ENCODE results near the gene KRTAP20-2.

Gene KRTAP20-2

DNA sequence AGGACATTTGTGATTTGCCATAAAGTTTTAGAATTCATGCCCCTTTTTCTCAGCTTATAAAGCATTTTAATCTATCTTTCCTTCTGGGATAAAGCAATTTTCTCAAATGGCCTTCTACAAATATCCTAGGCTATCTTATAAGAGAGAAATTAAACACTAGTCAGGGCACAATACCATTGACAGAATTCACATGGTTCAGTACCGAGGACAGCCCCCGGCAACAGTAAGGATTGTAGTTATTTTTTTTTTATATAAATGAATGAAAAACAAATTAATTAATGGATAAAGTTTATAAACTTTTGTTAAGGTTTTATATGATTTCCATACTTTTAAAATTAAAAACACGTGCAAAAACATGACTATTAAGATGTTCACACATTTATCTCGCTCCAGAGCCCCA is 6.9 kb upstream of the KRTAP20-2 start:
- WGBS (ENCODE audit: insufficient coverage) = no CpG with 5 or more reads among the region's 4 CpGs
- ChIA-PET POLR2A (no interaction called here), CTCF (no interaction called here)

GRCh38 chr21:30629200-30629599 is 5.8 kb upstream of the KRTAP20-2 start:
- Histone ChIP-seq H3K4me3 (ENCODE audit: control insufficient read depth in 1 of 7, extremely low read depth in 1 of 7, insufficient read depth in 4 of 7, low read depth in 2 of 7, low read length in 6 of 7) (no peak overlapping the region), H3K9me3 (ENCODE audit: control extremely low read depth in 1 of 5, control insufficient read depth in 4 of 5, insufficient read depth in 2 of 5, low read depth in 1 of 5, low read length in 4 of 5) (peaks cover 0 to 3% (median 1%) of the 10 kb centered on the region in 5 experiments), H3K4me1 (ENCODE audit: control extremely low read depth in 1 of 4, control insufficient read depth in 4 of 4, insufficient read depth in 4 of 4, low read length in 3 of 4) (no peaks in the 10 kb centered on the region), H3K36me3 (ENCODE audit: control insufficient read depth in 4 of 4, insufficient read depth in 4 of 4, low read length in 3 of 4) (no peaks in the 10 kb centered on the region), H3K27ac (ENCODE audit: insufficient read depth in 1 of 2, low read depth in 1 of 2, low read length in 2 of 2, poor library complexity in 1 of 2, severe bottlenecking in 2 of 2) (no peak overlapping the region), H3K27me3 (replicated peaks in 2 of 5; ENCODE audit: control insufficient read depth in 4 of 5, insufficient read depth in 5 of 5, low read length in 4 of 5) (no peaks in the 10 kb centered on the region)
- 100% methylated on average over 1 of the region's 1 CpG for WGBS (ENCODE audit: insufficient coverage)
- ChIA-PET POLR2A (no interaction called here), CTCF (no interaction called here)
- DNase-seq = no peak

More for the DNA sequence above, 6.9 kb upstream of the KRTAP20-2 start:
- peaks cover 0 to 3% (median 1%) of the 10 kb centered on the region in 5 experiments for H3K9me3 ChIP-seq (ENCODE audit: control extremely low read depth in 1 of 5, control insufficient read depth in 4 of 5, insufficient read depth in 2 of 5, low read depth in 1 of 5, low read length in 4 of 5)
- no peak for DNase-seq
- H3K4me1 ChIP-seq (ENCODE audit: control extremely low read depth in 1 of 4, control insufficient read depth in 4 of 4, insufficient read depth in 4 of 4, low read length in 3 of 4) = no peaks in the 10 kb centered on the region
- H3K36me3 ChIP-seq (ENCODE audit: control insufficient read depth in 4 of 4, insufficient read depth in 4 of 4, low read length in 3 of 4) = no peaks in the 10 kb centered on the region
- H3K4me3 ChIP-seq (ENCODE audit: control insufficient read depth in 1 of 7, extremely low read depth in 1 of 7, insufficient read depth in 4 of 7, low read depth in 2 of 7, low read length in 6 of 7) = no peak overlapping the region
- no peaks in the 10 kb centered on the region for H3K27me3 ChIP-seq (replicated peaks in 2 of 5; ENCODE audit: control insufficient read depth in 4 of 5, insufficient read depth in 5 of 5, low read length in 4 of 5)
- H3K27ac ChIP-seq (ENCODE audit: insufficient read depth in 1 of 2, low read depth in 1 of 2, low read length in 2 of 2, poor library complexity in 1 of 2, severe bottlenecking in 2 of 2) = no peak overlapping the region

DNA sequence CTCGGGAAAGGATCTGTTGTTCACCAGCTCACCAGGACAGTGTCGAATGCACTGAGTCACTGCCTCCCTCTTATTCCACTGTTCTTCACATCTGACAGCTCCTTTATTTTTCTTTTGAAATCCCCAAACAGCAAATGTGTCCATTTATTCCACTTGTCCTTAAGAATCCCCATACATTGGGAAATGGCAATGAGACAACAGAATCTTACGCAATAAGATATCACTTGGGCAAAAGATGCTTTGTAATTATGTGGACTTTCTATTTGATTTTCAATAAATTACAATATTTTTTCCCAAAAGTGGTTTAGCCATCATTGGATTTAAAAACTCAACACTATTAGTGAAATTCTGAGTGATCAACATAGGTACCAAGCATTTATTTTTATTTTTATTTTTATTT is 3.7 kb downstream of the KRTAP20-2 start:
- CTCF ChIA-PET = no interaction called here
- Histone ChIP-seq H3K4me3 (ENCODE audit: control insufficient read depth in 1 of 7, extremely low read depth in 1 of 7, insufficient read depth in 4 of 7, low read depth in 2 of 7, low read length in 6 of 7) (no peak overlapping the region), H3K9me3 (ENCODE audit: control extremely low read depth in 1 of 5, control insufficient read depth in 4 of 5, insufficient read depth in 2 of 5, low read depth in 1 of 5, low read length in 4 of 5) (peaks cover 0 to 3% (median 0%) of the 10 kb centered on the region in 5 experiments), H3K36me3 (ENCODE audit: control insufficient read depth in 4 of 4, insufficient read depth in 4 of 4, low read length in 3 of 4) (no peaks in the 10 kb centered on the region), H3K27ac (ENCODE audit: insufficient read depth in 1 of 2, low read depth in 1 of 2, low read length in 2 of 2, poor library complexity in 1 of 2, severe bottlenecking in 2 of 2) (no peak overlapping the region), H3K4me1 (ENCODE audit: control extremely low read depth in 1 of 4, control insufficient read depth in 4 of 4, insufficient read depth in 4 of 4, low read length in 3 of 4) (no peaks in the 10 kb centered on the region), H3K27me3 (replicated peaks in 2 of 5; ENCODE audit: control insufficient read depth in 4 of 5, insufficient read depth in 5 of 5, low read length in 4 of 5) (no peaks in the 10 kb centered on the region)
- POLR2A ChIA-PET = no interaction called here
- no peak for DNase-seq
- WGBS (ENCODE audit: insufficient coverage) = 89% methylated on average over 2 of the region's 3 CpGs

DNA sequence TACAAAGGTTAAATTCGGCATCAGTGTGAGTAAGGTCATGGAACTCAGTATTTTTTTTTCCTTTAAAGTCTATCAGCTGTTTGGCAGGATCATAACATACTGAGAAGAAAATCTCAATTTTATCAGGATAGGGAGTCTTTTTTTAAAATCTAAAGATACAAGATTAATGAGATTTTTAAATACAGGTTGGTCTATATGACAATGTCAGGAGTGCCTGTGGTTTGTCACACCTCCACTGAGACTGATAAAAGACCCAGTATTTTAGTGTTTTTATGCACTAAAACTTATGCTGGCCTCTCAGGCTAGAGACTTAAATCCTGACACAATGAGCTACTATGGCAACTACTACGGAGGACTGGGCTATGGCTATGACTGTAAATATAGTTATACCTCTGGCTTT is 7.6 kb downstream of the KRTAP20-2 start, which contains the start of gene KRTAP20-3:
TSS of gene KRTAP20-3 (plus strand) at position 301 of the 400 bp plus-strand sequence.
- no peak within 1 kb of the TSS for H3K4me3 ChIP-seq (ENCODE audit: control insufficient read depth in 1 of 7, extremely low read depth in 1 of 7, insufficient read depth in 4 of 7, low read depth in 2 of 7, low read length in 6 of 7)
- no peaks in the 10 kb centered on the region for H3K4me1 ChIP-seq (ENCODE audit: control extremely low read depth in 1 of 4, control insufficient read depth in 4 of 4, insufficient read depth in 4 of 4, low read length in 3 of 4)
- H3K9me3 ChIP-seq (ENCODE audit: control extremely low read depth in 1 of 5, control insufficient read depth in 4 of 5, insufficient read depth in 2 of 5, low read depth in 1 of 5, low read length in 4 of 5) = peaks cover 0 to 3% (median 0%) of the 10 kb centered on the region in 5 experiments
- no peak within 1 kb of the TSS for H3K27ac ChIP-seq (ENCODE audit: insufficient read depth in 1 of 2, low read depth in 1 of 2, low read length in 2 of 2, poor library complexity in 1 of 2, severe bottlenecking in 2 of 2)
- DNase-seq = no peak
- H3K36me3 ChIP-seq (ENCODE audit: control insufficient read depth in 4 of 4, insufficient read depth in 4 of 4, low read length in 3 of 4) = no peaks in the 10 kb centered on the region
- WGBS (ENCODE audit: insufficient coverage) = 100% methylated on average over 1 of the region's 2 CpGs
- no peaks in the 10 kb centered on the region for H3K27me3 ChIP-seq (replicated peaks in 2 of 5; ENCODE audit: control insufficient read depth in 4 of 5, insufficient read depth in 5 of 5, low read length in 4 of 5)
- ChIA-PET CTCF (no interaction called here), POLR2A (no interaction called here)

GRCh38 chr21:30646904-30647414 is 12.0 kb downstream of the KRTAP20-2 start:
- ChIA-PET CTCF (no interaction called here), POLR2A (no interaction called here)
- Histone ChIP-seq H3K27ac (ENCODE audit: insufficient read depth in 1 of 2, low read depth in 1 of 2, low read length in 2 of 2, poor library complexity in 1 of 2, severe bottlenecking in 2 of 2) (no peak overlapping the region), H3K9me3 (ENCODE audit: control extremely low read depth in 1 of 5, control insufficient read depth in 4 of 5, insufficient read depth in 2 of 5, low read depth in 1 of 5, low read length in 4 of 5) (peaks cover 0 to under 1% (median 0%) of the 10 kb centered on the region in 5 experiments), H3K4me3 (ENCODE audit: control insufficient read depth in 1 of 7, extremely low read depth in 1 of 7, insufficient read depth in 4 of 7, low read depth in 2 of 7, low read length in 6 of 7) (no peak overlapping the region), H3K4me1 (ENCODE audit: control extremely low read depth in 1 of 4, control insufficient read depth in 4 of 4, insufficient read depth in 4 of 4, low read length in 3 of 4) (no peaks in the 10 kb centered on the region), H3K36me3 (ENCODE audit: control insufficient read depth in 4 of 4, insufficient read depth in 4 of 4, low read length in 3 of 4) (no peaks in the 10 kb centered on the region), H3K27me3 (replicated peaks in 2 of 5; ENCODE audit: control insufficient read depth in 4 of 5, insufficient read depth in 5 of 5, low read length in 4 of 5) (no peaks in the 10 kb centered on the region)
- no peak for DNase-seq
- no CpG with 5 or more reads among the region's 1 CpG for WGBS (ENCODE audit: insufficient coverage)

DNA sequence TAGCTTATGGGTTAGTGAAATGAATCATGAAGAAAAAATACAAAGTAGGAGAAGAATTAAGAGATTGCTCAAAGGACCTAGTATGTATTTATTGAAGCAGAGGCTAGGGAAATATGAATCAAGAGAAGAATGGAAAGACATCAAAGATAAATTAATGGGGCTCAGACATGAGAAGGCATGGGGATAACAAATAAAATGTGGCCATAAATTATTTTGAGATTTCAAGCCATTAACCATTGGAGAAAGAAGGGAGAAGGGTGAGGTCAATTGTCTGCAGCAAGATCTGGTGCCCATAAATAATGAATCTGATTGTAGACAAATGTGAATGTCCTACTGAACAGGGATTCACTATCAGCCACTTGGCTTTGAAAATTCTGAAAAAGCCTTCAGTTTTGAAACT is 17.9 kb downstream of the KRTAP20-2 start:
- ChIA-PET CTCF (no interaction called here), POLR2A (no interaction called here)
- H3K27ac ChIP-seq (ENCODE audit: insufficient read depth in 1 of 2, low read depth in 1 of 2, low read length in 2 of 2, poor library complexity in 1 of 2, severe bottlenecking in 2 of 2) = no peak overlapping the region

DNA sequence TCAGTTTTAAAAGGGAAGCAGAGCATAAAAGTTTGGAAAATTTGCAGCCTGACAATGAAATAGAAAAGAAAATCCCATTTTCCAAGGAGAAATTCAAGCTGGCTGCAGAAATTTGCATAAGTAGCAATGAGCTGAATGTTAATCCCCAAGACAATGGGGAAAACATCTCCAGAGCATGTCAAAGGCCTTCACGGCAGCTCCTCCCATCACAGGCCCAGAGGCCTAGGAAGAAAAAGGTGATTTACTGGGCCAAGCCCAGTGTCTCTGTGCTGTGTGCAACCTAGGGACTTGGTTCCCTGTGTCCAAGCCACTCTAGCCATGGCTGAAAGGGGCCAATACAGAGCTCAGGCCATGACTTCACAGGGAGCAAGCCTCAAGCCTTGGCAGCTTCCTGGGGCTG is 33.8 kb downstream of the KRTAP20-2 start:
- CTCF ChIA-PET = no interaction called here
- Histone ChIP-seq H3K4me3 (ENCODE audit: control insufficient read depth in 1 of 7, extremely low read depth in 1 of 7, insufficient read depth in 4 of 7, low read depth in 2 of 7, low read length in 6 of 7) (no peak overlapping the region), H3K9me3 (ENCODE audit: control extremely low read depth in 1 of 5, control insufficient read depth in 4 of 5, insufficient read depth in 2 of 5, low read depth in 1 of 5, low read length in 4 of 5) (no peaks in the 10 kb centered on the region), H3K27ac (ENCODE audit: insufficient read depth in 1 of 2, low read depth in 1 of 2, low read length in 2 of 2, poor library complexity in 1 of 2, severe bottlenecking in 2 of 2) (no peak overlapping the region), H3K36me3 (ENCODE audit: control insufficient read depth in 4 of 4, insufficient read depth in 4 of 4, low read length in 3 of 4) (no peaks in the 10 kb centered on the region), H3K4me1 (ENCODE audit: control extremely low read depth in 1 of 4, control insufficient read depth in 4 of 4, insufficient read depth in 4 of 4, low read length in 3 of 4) (no peaks in the 10 kb centered on the region), H3K27me3 (replicated peaks in 2 of 5; ENCODE audit: control insufficient read depth in 4 of 5, insufficient read depth in 5 of 5, low read length in 4 of 5) (no peaks in the 10 kb centered on the region)
- POLR2A ChIA-PET = no interaction called here
- no peak for DNase-seq
- WGBS (ENCODE audit: insufficient coverage) = 78% methylated on average over 1 of the region's 1 CpG

More for the DNA sequence above, 17.9 kb downstream of the KRTAP20-2 start:
- H3K36me3 ChIP-seq (ENCODE audit: control insufficient read depth in 4 of 4, insufficient read depth in 4 of 4, low read length in 3 of 4) = no peaks in the 10 kb centered on the region
- DNase-seq = no peak
- no peaks in the 10 kb centered on the region for H3K9me3 ChIP-seq (ENCODE audit: control extremely low read depth in 1 of 5, control insufficient read depth in 4 of 5, insufficient read depth in 2 of 5, low read depth in 1 of 5, low read length in 4 of 5)
- H3K4me1 ChIP-seq (ENCODE audit: control extremely low read depth in 1 of 4, control insufficient read depth in 4 of 4, insufficient read depth in 4 of 4, low read length in 3 of 4) = no peaks in the 10 kb centered on the region
- H3K4me3 ChIP-seq (ENCODE audit: control insufficient read depth in 1 of 7, extremely low read depth in 1 of 7, insufficient read depth in 4 of 7, low read depth in 2 of 7, low read length in 6 of 7) = no peak overlapping the region
- no peaks in the 10 kb centered on the region for H3K27me3 ChIP-seq (replicated peaks in 2 of 5; ENCODE audit: control insufficient read depth in 4 of 5, insufficient read depth in 5 of 5, low read length in 4 of 5)

Measured in common myeloid progenitor, CD34-positive (primary cell).